ENCODE results near the gene CCDC14.
"Not testable (repeated sequence)": the region's sequence is repeated elsewhere in the genome, so short reads cannot be mapped to it uniquely, and the experiment has no call there.

The CCDC14 gene

DNA sequence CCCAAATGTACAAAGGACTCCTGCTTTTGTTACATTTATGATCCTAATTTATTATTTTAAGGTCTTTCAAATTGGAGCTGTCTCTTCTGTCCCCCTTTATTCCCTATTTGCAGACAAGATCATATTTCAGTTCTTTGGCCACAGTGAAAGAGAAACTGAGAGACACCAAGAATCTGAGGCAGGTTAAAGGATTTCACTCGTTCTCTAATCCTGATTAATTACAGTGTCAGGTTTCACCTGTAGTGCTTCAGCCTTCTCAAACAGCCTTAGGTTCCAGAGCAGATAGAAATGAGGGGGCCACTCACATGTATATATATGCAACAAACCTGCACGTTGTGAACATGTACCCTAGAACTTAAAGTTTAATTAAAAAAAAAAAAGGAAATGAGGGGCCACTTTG is 6.2 kb upstream of the CCDC14 start:
- not testable (repeated sequence) for DNase-seq (ENCODE audit: low read depth in 2 of 2)

DNA sequence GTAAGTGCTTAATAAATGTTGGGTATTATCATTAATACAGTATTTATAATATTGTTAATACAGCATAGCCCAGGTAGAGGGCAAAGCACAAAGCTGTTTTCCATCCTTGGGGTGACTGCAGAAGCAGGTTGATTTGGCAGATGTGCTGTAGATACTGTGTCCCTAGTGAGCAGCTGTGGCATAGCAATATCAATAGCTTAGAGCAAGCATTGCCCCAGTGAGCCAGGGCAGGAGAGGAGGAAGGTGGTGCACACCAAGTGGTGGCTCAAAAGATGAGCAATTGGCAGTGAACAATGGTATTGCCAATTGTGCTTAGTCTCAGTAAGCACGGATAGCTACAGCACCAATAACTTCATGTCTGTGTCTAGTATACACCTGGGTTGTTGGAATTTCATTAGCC is 5.8 kb upstream of the CCDC14 start:
- not testable (repeated sequence) for DNase-seq (ENCODE audit: low read depth in 2 of 2)

DNA sequence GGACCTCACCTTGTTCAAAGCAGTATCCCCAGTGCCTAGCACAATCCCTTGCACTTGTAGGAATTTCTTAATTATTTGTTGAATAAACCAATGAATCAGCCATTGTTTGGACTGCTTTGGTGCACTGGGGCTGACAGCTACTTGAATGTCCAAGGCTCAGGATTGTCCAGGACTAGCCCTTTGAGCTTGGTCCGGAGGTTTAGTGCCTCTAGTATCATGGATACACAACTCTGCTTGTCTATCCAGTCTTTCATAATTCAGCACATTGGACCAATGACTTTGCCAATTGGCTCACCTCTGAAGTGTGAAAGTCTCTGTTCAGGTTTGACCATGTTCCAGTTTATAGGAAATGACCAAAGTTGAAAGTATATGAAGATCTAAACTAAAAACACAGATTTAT is 3.8 kb upstream of the CCDC14 start:
- not testable (repeated sequence) for DNase-seq (ENCODE audit: low read depth in 2 of 2)

DNA sequence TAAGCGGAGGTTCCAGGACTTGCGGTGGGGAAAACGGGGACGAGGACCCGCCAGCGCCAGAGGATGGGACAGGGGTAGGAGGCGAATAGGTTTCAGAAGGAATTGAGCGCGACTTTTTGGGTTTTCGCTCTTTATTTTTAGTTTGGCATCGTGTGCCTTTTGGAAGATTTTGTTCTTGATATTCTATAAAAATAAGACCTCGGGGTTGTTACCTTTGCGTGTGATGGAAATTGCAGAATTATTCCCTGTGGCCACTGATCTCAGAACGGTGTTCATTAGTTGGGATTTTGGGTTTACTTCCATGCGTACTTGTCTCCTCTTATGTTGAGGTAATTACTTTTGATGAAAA is 453 bp upstream of the CCDC14 start:
- DNase-seq (ENCODE audit: low read depth in 2 of 2), result no peak

DNA sequence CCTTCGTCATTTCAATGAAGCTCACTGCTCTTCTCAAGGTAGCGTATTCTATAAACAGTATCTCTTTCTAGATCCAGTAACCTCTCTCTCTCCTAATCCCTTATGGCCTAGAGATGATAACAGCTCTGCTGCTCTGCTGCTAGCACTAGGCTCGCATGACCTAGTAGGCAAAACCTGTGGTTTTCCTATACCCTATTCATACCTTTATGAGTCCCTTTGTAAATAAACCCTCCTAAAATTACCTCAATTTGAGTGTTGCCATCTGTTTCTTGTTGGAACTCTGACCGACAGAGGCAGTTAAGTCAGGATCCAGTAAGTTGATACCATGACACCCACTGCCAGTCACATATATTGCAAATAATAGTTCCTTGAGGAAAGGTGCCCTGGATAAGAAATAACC is 7.3 kb downstream of the CCDC14 start:
- DNase-seq (ENCODE audit: low read depth in 2 of 2), result no peak

DNA sequence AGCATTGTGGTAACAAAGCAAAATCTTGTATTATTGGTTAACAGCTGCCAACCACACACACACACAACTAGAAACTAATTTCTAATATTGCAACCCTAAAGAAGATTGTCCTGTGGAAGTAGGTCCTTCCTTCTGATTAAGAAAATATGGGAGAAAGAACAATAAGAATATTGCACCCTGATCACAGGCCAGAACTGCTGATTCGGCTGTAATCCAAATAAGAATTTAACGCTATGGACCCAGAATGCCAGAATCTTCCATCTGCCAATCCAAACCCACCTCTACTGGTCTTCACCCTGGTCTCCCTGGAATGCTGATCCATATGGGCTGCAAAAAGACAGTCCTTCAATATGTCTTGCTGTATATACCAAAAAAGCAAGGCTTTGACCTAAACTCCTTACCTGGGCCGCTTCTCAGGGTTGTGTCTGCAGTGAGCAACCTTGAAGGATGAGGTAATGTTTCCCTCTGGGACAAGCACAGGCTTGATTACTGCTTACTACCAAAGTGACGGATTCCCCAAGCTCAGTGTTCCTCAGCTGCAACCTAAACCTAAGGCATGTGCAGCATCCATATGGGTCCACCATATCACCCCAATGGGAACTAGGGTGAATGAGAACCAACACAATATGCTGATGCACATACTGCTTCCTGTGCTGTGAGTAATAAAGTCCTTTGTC is 8.0 kb downstream of the CCDC14 start:
- DNase-seq (ENCODE audit: low read depth in 2 of 2), result no peak

DNA sequence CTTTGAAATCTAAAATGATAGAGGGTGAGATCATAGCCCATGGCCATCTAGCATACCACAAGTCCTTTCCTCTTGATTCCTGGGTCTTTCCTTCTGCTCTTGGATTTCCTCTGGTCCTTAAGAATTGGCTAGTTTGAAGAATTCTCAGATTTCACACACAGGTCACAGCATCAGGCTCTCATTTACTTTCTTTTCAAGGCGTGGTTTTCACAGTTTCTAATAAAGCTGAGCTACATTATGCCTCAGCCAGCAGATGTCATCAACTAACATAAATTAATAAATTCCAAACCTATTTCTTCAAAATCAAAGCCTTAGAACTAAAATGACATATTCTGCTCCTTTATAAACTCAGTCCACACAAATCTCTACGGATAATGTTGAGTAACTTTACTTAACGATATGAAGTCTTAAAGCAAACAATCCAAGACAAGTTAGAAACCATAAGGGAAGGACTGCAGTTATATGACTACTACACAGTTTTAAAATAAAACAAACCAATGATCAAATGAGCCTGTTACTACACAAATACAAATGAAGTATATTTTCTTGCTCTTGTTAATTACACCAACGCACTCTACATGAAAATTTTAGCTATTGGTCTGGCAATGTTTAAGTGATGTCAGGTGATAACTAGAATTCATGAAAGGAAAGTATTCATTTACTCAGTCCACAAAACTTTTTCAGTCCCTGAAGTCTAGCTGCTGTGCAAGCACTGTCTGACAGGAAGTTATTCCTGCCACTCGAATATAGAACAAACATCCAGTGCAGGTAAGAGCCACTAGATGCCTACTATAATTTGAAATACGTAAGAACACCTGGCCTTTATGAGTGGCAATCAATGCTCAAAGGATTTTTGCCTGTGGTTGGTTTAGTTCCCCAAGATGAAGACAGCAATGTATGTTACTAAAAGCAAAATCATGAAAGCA is 9.2 kb downstream of the CCDC14 start:
- DNase-seq (ENCODE audit: low read depth in 2 of 2), result no peak

DNA sequence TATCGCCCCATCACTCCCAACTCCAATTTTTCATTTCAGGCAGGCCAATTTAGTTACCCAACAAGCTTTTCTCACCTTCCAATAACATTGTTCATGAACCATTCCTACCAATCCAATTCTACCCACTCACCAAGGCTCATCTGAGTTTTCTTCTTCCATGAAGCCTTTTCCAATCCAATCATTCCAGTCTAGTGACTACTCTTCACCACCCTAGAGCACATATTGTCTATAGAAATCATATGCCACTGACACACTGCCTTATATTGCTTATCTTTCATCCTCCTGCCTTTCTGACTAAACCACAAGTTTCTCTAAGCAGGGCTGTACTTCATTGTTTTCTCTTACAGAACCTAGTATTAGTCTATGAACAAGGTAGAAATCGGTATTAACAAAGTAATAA is 11.4 kb downstream of the CCDC14 start:
- DNase-seq (ENCODE audit: low read depth in 2 of 2), result no peak

DNA sequence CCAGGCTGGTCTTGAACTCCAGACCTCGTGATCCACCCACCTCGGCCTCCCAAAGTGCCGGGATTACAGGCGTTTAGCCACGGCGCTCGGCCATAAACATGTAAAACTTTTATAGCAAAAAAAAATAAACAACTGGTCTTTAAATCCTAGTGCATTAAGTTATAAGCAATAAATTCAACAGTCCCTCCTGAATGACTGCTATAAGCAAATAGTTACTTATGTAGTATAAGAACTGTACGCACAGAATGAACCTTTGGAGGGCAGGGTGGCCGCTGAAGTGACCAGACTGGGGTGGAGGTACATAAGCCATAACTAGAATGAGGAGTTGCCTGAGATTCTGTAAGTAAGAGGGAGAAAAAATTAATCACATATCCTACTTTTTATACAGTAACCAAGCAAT is 12.6 kb downstream of the CCDC14 start:
- no peak for DNase-seq (ENCODE audit: low read depth in 2 of 2)

DNA sequence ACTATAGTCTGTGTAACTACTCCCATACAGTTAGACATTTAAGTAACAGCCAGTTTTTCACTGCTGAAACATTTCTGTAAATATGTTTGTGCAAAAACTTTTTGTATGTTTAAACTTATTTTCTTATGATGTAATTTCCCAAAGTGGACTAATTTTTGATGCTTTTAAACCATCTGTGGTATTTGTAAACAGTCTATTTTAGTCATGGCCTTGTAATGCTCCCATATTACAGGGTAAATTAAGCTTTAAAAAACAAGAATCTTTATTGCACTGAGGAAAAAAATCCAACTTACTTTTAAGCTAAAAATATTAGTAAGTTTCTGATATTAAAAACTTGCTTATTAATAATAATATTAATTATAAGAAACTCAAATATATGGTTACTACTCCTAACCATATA is 13.5 kb downstream of the CCDC14 start:
- no peak for DNase-seq (ENCODE audit: low read depth in 2 of 2)

DNA sequence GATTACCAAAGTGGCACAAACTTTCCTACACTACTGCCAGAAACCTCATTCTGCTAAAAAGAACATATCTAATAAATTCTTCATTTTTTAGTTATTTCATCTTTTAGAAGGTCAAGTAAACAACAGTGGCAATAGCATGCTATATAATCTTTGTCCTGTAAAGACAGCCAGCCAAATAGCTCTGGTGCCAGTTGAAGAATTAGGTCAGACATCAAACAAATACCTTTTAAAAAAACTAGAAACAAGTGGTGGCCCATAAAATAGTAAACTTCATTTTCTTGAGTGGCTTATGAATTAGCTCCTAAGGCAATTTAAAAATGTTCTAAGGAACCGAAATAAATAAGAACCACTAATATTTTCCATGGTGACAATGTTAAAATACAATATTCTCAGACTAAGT is 19.5 kb downstream of the CCDC14 start:
- DNase-seq (ENCODE audit: low read depth in 2 of 2), result no peak

DNA sequence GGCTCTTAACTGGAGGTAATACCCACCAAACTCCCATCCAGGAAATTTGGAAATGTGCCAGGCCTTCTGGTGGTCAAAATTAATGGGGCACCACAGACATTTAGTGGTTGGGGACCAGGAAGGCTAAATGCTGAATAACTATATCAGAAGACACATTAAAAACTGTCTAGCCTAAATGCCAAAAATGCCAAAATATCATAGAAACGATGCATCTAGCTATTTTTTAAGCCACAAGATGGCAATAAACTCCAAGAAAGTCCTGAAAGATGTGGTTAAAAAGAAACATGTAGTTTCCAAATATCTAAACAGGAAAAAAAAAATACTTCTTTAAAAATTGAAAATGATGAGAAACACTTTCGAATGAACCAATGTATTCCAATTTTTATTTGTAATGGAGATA is 19.9 kb downstream of the CCDC14 start:
- DNase-seq (ENCODE audit: low read depth in 2 of 2), result no peak

DNA sequence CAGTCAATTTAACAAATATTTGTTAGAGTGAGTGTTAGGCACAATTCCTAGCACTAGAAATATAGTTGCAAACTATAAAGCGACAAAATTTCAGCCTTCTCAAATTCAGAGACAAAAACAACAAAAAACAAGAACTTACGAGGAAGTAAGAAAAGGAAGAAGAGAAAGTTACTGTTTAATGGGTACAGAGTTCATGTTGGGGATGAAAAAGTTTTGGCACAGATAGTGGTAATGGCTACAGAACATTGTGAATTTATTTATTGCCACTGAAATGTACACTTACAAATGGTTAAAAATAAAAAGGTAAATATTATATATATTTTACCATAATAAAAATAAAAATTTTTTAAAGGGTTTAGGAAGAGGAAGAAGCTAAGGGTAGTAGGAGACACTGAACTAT is 21.3 kb downstream of the CCDC14 start:
- DNase-seq (ENCODE audit: low read depth in 2 of 2), result no peak

DNA sequence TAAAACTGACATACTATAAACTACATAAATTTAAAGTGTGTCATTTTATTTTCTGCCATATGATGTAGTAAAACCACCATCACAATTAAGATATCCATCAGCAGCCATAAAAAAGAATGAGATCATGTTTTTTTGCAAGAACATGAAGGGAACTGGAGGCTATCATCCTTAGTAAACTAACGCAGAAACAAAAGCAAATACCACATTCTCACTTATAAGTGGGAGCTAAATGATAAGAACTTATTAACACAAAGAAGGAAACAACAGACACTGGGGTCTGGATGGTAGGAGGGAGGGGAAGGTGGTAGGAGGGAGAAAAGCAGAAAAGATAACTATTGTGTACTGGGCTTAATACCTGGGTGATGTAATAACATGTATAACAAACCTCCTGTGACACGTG is 24.6 kb downstream of the CCDC14 start:
- no peak for DNase-seq (ENCODE audit: low read depth in 2 of 2)

DNA sequence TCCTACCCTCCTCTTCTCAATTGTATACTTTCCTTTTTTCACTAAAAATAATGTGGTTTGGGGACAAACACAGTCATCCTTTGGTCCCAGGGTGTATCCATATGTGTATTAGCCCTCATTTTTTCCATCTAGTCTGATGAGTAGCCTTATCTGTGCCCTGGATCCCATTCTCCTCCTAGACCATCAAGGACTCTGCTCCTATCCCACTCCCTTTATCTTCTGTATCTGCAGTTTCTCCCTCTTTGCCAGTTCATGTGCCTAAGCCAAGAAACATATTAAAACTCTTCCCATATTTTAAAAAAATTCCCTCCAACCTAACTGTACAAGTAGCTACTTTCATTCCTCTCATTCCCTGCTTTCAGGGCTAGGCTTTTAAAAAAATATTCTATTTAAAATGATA is 25.2 kb downstream of the CCDC14 start:
- DNase-seq (ENCODE audit: low read depth in 2 of 2), result no peak

DNA sequence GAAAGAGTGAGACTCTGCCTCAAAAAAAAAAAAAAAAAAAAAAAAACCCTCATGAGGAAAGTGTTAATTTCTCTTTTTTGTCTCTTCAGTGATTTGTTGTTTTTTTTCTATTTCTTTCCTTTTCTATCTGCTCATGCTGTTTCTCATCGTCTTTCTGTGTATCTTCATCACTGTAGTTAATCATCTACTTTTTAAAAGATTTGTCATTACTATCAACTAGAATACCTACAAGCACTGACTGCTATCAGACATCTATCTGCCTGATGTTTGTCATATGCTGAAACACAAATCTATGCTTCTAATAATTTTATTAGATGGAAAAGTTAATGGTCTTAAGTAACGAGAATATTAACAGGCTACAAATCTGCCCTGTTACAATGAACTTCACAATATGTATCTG is 26.8 kb downstream of the CCDC14 start:
- no peak for DNase-seq (ENCODE audit: low read depth in 2 of 2)

DNA sequence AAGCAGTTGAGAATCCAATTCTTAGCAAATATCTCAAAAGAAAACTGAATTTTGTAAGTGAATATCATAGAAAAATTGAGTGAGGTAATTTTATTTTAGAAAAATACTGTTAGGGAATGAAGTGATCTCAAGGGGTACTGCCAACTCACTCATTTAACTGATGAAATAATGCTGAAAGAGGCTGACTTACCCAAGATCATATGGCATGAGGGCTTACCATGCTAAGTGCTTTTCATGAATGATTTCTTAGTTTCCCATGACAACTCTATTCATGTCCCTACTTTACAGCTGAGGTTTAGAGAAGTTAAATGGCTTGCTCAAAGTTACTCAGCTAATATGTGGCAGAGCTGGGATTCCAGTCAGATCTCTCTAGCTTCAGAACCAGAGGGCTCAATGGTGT is 30.6 kb downstream of the CCDC14 start:
- no peak for DNase-seq (ENCODE audit: low read depth in 2 of 2)

DNA sequence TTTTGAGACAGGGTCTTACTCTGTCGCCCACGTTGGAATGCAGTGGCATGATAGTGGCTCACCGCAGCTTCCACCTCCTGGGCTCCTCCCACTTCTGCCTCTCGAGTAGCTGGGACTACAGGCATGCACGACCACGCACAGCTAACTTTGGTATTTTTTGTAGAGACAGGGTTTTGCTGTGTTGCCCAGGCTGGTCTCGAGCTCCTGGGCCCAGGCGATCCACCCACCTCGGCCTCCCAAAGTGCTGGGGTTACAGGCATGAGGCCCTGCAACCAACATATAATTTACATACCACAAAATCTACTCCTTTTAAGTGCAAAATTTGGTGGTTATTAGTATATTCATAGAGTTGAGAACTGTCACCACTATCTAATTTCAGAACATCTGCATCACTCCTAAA is 31.7 kb downstream of the CCDC14 start:
- DNase-seq (ENCODE audit: low read depth in 2 of 2), result no peak

DNA sequence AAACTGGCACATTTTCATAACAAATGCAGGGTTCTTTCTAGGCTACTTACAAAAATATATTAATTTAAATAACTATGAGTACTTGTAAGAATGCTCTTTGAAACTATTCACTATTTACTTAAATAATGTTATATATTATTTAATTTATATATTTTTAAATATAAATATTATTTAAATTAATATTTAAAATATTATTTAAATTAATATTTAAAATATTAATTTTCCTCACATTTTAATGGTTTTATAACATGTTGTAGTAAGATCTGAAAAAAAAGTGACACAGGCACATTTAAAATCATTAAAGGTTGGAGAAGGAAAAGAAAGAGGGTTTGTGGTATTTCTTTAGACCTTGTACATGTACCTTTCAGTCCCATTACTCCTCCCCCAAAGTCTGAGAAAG is 34.6 kb downstream of the CCDC14 start:
- no peak for DNase-seq (ENCODE audit: low read depth in 2 of 2)

DNA sequence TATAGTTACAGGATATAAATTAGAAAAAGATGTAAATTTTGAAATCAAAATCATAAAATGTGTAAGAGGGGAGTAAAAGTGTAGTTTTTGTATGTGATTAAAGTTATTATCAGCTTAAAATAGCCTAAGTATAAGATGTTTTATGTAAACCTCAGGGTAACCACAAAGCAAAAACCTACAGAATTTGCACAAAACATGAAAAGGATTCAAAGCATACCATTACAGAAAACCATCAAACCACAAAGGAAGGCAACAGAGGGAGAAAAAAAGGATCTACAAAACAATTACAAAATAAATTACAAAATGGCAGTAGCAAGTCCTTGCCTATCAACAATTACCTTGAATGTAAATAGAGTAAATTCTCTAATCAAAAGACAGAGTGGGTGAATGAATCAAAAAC is 40.2 kb downstream of the CCDC14 start:
- no peak for DNase-seq (ENCODE audit: low read depth in 2 of 2)

DNA sequence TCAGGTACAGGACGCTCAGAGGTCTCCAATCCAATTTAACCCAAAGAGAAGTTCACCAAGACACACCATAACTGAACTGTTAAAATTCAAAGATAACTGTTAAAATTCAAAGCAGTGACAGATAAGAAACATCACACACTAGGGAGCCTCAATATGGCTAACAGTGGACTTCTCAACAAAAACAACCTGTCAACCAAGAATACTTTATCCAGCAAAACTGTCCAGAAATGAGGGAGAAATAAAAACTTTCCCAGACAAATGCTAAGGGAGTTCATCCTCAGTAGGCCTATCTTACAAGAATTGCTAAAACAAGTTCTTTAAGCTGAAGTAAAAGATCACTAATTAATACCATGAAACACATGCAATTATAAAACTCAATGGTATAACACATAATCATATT is 40.6 kb downstream of the CCDC14 start:
- no peak for DNase-seq (ENCODE audit: low read depth in 2 of 2)

DNA sequence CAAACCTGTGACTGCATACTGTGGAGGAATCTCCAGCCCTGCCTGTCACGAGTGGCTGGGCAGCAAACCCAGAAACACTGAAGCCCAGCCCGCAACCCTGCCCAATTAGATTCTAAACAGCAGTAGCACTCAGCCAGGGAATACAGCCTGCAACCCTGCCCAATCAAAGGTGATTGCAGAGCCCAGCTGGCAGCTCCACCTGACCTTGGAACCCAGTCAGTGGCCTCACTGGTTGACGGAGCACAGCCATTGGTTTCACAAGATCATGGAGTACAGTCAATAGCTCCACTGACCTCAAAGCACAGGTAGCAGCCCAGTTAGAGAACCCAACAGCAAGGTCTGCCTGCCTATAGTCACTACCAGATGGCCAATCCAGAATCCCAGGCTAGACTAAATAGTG is 41.7 kb downstream of the CCDC14 start:
- no peak for DNase-seq (ENCODE audit: low read depth in 2 of 2)

DNA sequence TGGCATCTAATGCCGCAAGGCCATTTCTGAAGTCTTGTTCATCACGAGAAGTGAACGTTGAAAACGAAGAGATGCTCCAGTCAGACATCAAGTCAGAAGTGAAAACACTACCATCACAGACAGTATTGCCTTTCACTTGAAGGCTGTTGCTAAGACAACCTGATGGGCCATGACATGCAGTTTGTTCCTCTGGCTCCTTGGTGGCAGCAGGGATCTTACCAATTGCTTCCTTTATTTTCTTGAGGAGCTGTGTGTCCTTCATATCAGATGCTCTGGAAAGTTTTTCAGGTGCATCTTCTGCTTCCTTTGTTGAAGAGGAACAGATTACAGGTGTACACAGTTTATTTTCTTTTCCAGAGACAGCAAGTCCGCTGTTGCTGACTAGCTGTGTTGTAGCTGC is 46.2 kb downstream of the CCDC14 start:
- DNase-seq (ENCODE audit: low read depth in 2 of 2), result no peak

DNA sequence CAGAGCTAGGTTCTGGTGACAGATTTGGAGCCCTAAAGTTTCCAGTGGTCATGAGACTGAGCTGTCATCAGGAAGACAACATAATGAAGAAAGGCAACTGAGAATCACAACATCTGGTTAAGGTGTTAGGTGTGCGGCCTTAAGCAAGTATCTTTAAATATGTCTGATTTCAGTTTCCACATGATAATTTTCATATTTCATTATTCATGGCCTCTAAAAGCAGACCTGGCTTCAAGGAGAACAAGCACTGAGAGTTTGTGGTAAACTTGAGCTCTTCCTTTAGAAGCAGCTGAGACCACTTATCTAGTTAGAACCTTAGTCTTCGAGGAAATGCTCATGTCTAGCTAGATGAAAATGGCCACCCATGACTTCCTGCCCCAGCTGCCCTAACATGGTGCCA is 51.2 kb downstream of the CCDC14 start:
- DNase-seq (ENCODE audit: low read depth in 2 of 2), result no peak

All from stimulated activated CD4-positive, alpha-beta T cell treated with anti-CD3 and anti-CD28 coated beads, Interleukin-1b, Interleukin-23, amount 100 ng/mL, for 4 hours (primary cell).